ENCODE results near the gene EIF6. TPM values are rescaled to one million over a fixed set of nuclear protein-coding genes. Genes with fewer than 3 reads are reported as not detected.

EIF6 gene
- total and polyA plus RNA-seq, 4 donors, result 60.8 to 160 (median 106) TPM

DNA sequence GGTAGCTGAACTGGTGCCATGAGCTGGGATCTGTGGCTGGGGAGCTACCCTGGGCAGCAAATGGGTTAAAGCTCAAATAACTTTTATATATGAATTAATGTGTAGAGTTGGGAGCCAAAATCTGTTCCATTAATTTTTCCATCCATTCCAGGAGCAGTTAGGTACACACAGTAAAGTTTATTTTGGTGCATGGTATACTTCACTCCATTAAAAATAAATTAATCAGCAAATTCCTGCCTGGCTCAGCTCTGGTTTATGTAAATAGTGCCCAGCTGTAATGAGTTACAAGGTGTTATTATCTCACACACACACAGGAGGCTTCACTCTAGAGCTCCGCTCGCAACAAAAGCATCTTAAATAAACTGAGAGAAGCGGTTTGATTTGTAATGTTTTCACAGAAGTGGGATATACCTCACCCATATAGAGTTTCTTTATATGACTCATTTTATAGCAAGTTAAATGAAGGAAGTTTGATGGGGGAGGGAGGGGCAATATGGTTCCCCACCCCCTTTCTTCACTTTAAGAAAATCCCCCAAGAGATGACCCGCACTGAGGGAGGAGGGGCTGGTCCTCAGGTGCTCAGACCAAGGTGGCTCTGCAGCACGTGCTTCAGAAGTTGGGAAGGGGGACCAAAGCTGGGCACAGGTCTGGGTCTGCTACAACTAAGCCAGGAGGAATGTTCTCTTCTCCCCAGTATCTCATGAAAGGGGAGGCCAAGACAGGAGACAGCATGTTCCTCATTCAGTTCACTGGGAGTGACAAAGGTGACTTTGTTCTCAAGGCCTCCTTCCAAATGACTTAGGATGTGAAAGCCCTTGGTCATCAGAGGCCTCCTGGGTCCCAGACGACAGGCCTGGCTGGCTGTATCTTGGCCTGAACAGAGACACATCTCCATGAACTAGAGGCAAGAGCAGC lies 18.1 kb upstream of the EIF6 start:
- 89% methylated on average over 6 of the region's 6 CpGs for WGBS
- no peak overlapping the region for H3K27ac ChIP-seq (ENCODE audit: low read depth in 1 of 2, low read length in 2 of 2)
- no peak for DNase-seq (ENCODE audit: low spot score)
- no peak overlapping the region for H3K9ac ChIP-seq (ENCODE audit: low read depth in 1 of 2, low read length in 2 of 2)
- no peaks in the 10 kb centered on the region for H3K9me3 ChIP-seq (ENCODE audit: control insufficient read depth in 4 of 4, low read length in 3 of 4)
- no peak for TF ChIP-seq FOXA1 (IDR thresholded peaks at IDR 0.05)
- TF ChIP-seq, protein P1, sequence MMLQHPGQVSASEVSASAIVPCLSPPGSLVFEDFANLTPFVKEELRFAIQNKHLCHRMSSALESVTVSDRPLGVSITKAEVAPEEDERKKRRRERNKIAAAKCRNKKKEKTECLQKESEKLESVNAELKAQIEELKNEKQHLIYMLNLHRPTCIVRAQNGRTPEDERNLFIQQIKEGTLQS (IDR thresholded peaks at IDR 0.05), result no peak
- TF ChIP-seq ZBTB33 (IDR thresholded peaks at IDR 0.05), result no peak
- no peak for TF ChIP-seq TAF1 (conservative IDR thresholded peaks at IDR 0.05)
- TF ChIP-seq, protein P2, sequence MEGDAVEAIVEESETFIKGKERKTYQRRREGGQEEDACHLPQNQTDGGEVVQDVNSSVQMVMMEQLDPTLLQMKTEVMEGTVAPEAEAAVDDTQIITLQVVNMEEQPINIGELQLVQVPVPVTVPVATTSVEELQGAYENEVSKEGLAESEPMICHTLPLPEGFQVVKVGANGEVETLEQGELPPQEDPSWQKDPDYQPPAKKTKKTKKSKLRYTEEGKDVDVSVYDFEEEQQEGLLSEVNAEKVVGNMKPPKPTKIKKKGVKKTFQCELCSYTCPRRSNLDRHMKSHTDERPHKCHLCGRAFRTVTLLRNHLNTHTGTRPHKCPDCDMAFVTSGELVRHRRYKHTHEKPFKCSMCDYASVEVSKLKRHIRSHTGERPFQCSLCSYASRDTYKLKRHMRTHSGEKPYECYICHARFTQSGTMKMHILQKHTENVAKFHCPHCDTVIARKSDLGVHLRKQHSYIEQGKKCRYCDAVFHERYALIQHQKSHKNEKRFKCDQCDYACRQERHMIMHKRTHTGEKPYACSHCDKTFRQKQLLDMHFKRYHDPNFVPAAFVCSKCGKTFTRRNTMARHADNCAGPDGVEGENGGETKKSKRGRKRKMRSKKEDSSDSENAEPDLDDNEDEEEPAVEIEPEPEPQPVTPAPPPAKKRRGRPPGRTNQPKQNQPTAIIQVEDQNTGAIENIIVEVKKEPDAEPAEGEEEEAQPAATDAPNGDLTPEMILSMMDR (IDR thresholded peaks at IDR 0.05; ENCODE audit: low read depth, low read length, missing input control), result no peak
- TF ChIP-seq RXRA (IDR thresholded peaks at IDR 0.05), result no peak
- TF ChIP-seq SP1 (IDR thresholded peaks at IDR 0.05), result no peak
- no peak for TF ChIP-seq HNF4A (conservative IDR thresholded peaks at IDR 0.05)
- TF ChIP-seq NR2F2 (IDR thresholded peaks at IDR 0.05), result no peak
- no peak for TF ChIP-seq JUND (IDR thresholded peaks at IDR 0.05)
- no peak for TF ChIP-seq RAD21 (IDR thresholded peaks at IDR 0.05)
- TF ChIP-seq EGR1 (IDR thresholded peaks at IDR 0.05; ENCODE audit: low read depth in 2 of 2), result no peak
- no peak for TF ChIP-seq YY1 (IDR thresholded peaks at IDR 0.05)
- no peak for TF ChIP-seq FOXA2 (IDR thresholded peaks at IDR 0.05)
- TF ChIP-seq, protein P3, sequence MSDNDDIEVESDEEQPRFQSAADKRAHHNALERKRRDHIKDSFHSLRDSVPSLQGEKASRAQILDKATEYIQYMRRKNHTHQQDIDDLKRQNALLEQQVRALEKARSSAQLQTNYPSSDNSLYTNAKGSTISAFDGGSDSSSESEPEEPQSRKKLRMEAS (IDR thresholded peaks at IDR 0.05), result no peak
- TF ChIP-seq GABPA (IDR thresholded peaks at IDR 0.05 in 1 of 2, conservative IDR thresholded peaks at IDR 0.05 in 1 of 2), result no peak
- no peak overlapping the region for H3K4me3 ChIP-seq (ENCODE audit: low read depth in 1 of 3, low read length in 3 of 3)
- peaks cover 0 to 6% (median 0%) of the 10 kb centered on the region in 4 donors for H3K36me3 ChIP-seq (ENCODE audit: control insufficient read depth in 4 of 4, insufficient read depth in 3 of 4, low read depth in 1 of 4, low read length in 3 of 4)
- H3K4me1 ChIP-seq (ENCODE audit: control insufficient read depth in 4 of 4, insufficient read depth in 4 of 4, low read length in 3 of 4), result peaks cover 0 to 15% (median 10%) of the 10 kb centered on the region in 4 donors
- H3K27me3 ChIP-seq (ENCODE audit: control insufficient read depth in 4 of 4, insufficient read depth in 4 of 4, low read length in 3 of 4), result no peaks in the 10 kb centered on the region

GRCh38 chr20:35301426-35301825 lies 16.9 kb upstream of the EIF6 start:
- Histone ChIP-seq H3K27me3 (ENCODE audit: control insufficient read depth in 4 of 4, insufficient read depth in 4 of 4, low read length in 3 of 4) (no peaks in the 10 kb centered on the region), H3K4me1 (ENCODE audit: control insufficient read depth in 4 of 4, insufficient read depth in 4 of 4, low read length in 3 of 4) (peaks cover 0 to 7% (median 2%) of the 10 kb centered on the region in 4 donors), H3K27ac (ENCODE audit: low read depth in 1 of 2, low read length in 2 of 2) (no peak overlapping the region), H3K4me3 (ENCODE audit: low read depth in 1 of 3, low read length in 3 of 3) (no peak overlapping the region), H3K9me3 (ENCODE audit: control insufficient read depth in 4 of 4, low read length in 3 of 4) (no peaks in the 10 kb centered on the region), H3K9ac (ENCODE audit: low read depth in 1 of 2, low read length in 2 of 2) (no peak overlapping the region), H3K36me3 (ENCODE audit: control insufficient read depth in 4 of 4, insufficient read depth in 3 of 4, low read depth in 1 of 4, low read length in 3 of 4) (peaks cover 0 to 6% (median 0%) of the 10 kb centered on the region in 4 donors)
- DNase-seq (ENCODE audit: low spot score), result no peak
- TF ChIP-seq FOXA1 (IDR thresholded peaks at IDR 0.05), result no peak
- TF ChIP-seq EGR1 (IDR thresholded peaks at IDR 0.05; ENCODE audit: low read depth in 2 of 2), result no peak
- no peak for TF ChIP-seq RXRA (IDR thresholded peaks at IDR 0.05)
- TF ChIP-seq NR2F2 (IDR thresholded peaks at IDR 0.05), result no peak
- 97% methylated on average over 2 of the region's 2 CpGs for WGBS

All from liver (tissue), 9 donors.